Pancreas (tissue), 10 donors: ENCODE data around the gene MCEMP1. TPM values are rescaled to one million over a fixed set of nuclear protein-coding genes. Genes with fewer than 3 reads are reported as not detected.

ENCODE experiments used
- ATAC-seq, 4 donors: fragments of 200-7000 bp; cut with Tn5 transposase; one replicate each; pipeline versions ENCODE4 v1.8.0 to v1.9.1; 2020; ENCODE audit warnings: mild to moderate bottlenecking in 4 of 4, moderate library complexity in 4 of 4
- DNase-seq, 6 donors: peaks; one replicate each; pipeline ENCODE4 v3.0.0-alpha.2; 2020
- FAIRE-seq: peaks from 2 replicates; lab custom pipeline; 2012; peaks lifted over from hg19 to GRCh38; lab: Jason Lieb, UNC
- H3K27ac ChIP-seq, 4 donors: fragments of 200-600 bp; sonication (generic); 1 replicate in 3 of 4; 2 replicates in 1 of 4; pipeline versions ENCODE4 v1.5.0 to v1.8.0; 2020
- H3K27me3 ChIP-seq, 4 donors: fragments of 200-600 bp; one replicate each; pipeline ENCODE4 v1.8.0; 2021
- H3K36me3 ChIP-seq, 3 donors: fragments of 200-600 bp; sonication (generic) in 1 of 3; one replicate each; pipeline versions ENCODE4 v1.5.0 to v1.8.0; 2020 to 2021
- H3K4me1 ChIP-seq, 3 donors: fragments of 200-600 bp; one replicate each; pipeline ENCODE4 v1.8.0; 2021
- H3K4me3 ChIP-seq, 4 donors: fragments of 200-600 bp; sonication (generic) in 2 of 4; one replicate each; pipeline versions ENCODE4 v1.5.0 to v1.8.0; 2020 to 2021
- H3K9me3 ChIP-seq, 4 donors: fragments of 200-600 bp; one replicate each; pipeline ENCODE4 v1.8.0; 2021
- WGBS, 2 donors: extraction: QIAGEN DNeasy Blood & Tissue Kit; methylation state at CpG; one replicate each; pipeline ENCODE4 v1.1.7; 2013; 5-methylcytosine and 5-hydroxymethylcytosine counted together
- intact Hi-C, 3 donors: fragments of 100-400 bp; cut with DNase I; formaldehyde crosslinking; loops; one replicate each; pipeline versions ENCODE4 v1.11.1 to v1.14.2; 2022
- polyA plus RNA-seq, 2 donors: library from polyadenylated mRNA; stranded (reverse); fragments of 200-250 nt; gene quantifications; one replicate each; pipeline ENCODE4 v1.2.3, GENCODE V29; 2013
- total RNA-seq, 6 donors: library from RNA; stranded (reverse); fragmentation: NEBNext Ultra II Directional in 4 of 6; extraction: Animal tissue kit (Norgen Biotek cat#: 25700) in 4 of 6; gene quantifications; one replicate each; pipeline versions ENCODE4 v1.2.1 to v1.2.4, GENCODE V29; 2021 to 2023
- TF ChIP-seq, protein P1 (sequence below), 4 donors: fragments of 200-600 bp; sonication (generic) in 3 of 4; IDR thresholded peaks; one replicate each; pipeline versions ENCODE4 v1.5.0 to v1.8.0; 2021; ENCODE audit warnings: antibody characterized with exemption in 4 of 4
- donor health status: healthy with polysubstance abuse.
- donor health status: DM: no; HTN: no; CAD: no; lungs with moderate emphysema.
- donor health status: DM: no; HTN: no; CAD: no.
- donor health status: control.
- donor health status: control.
- donor health status: Bipolar disorder and iron deficiency.
- donor health status: DM: yes; HTN: yes; CAD: no.
- donor health status: DM: no; HTN: no; CAD: no.
- donor health status: DM: no; HTN: no; CAD: no.
- donor health status: DM: yes; HTN: yes; CAD: no.

The MCEMP1 gene, protein sequence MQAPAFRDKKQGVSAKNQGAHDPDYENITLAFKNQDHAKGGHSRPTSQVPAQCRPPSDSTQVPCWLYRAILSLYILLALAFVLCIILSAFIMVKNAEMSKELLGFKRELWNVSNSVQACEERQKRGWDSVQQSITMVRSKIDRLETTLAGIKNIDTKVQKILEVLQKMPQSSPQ
- 1 to 10 TPM in 1 of 6 donors, under 1 TPM in 3, not detected in 2; 0.16 to 1.5 (median 0.67) TPM for total RNA-seq
- under 1 TPM; 0.19 to 0.28 TPM for polyA plus RNA-seq

DNA sequence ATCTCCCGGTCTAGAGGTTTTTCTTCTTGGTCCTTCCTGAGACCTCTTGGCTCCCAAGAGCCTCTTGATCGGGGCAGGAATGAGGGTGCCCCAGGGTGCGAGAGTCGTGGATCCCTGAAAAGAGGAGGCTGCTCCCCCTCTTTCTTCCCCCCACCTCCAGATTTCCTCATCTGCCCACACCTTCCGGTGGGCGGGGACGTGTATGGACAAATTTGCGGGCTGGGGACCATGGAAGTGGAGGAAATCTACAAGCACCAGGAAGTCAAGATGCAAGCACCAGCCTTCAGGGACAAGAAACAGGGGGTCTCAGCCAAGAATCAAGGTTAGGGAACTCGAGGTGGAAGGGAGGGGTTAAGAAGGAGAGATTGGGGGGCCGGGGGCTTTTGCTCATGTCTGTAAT, at the start of gene MCEMP1:
MCEMP1 (plus strand) TSS at position 237 of the 400 bp plus-strand sequence; CDS start at position 268, 31 bp downstream.
- intact Hi-C loops = loop anchor here in 1 of 3 donors (5.0 to 10.0 kb wide), 3 partner anchors 110 to 312 kb away; no protein-coding TSS in a partner anchor
- no peak within 1 kb of the TSS for H3K27ac ChIP-seq
- H3K9me3 ChIP-seq = no peaks in the 10 kb centered on the region
- TF ChIP-seq, protein P1, sequence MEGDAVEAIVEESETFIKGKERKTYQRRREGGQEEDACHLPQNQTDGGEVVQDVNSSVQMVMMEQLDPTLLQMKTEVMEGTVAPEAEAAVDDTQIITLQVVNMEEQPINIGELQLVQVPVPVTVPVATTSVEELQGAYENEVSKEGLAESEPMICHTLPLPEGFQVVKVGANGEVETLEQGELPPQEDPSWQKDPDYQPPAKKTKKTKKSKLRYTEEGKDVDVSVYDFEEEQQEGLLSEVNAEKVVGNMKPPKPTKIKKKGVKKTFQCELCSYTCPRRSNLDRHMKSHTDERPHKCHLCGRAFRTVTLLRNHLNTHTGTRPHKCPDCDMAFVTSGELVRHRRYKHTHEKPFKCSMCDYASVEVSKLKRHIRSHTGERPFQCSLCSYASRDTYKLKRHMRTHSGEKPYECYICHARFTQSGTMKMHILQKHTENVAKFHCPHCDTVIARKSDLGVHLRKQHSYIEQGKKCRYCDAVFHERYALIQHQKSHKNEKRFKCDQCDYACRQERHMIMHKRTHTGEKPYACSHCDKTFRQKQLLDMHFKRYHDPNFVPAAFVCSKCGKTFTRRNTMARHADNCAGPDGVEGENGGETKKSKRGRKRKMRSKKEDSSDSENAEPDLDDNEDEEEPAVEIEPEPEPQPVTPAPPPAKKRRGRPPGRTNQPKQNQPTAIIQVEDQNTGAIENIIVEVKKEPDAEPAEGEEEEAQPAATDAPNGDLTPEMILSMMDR (IDR thresholded peaks at IDR 0.05) = no peak
- peaks cover 0 to 3% (median 0%) of the 10 kb centered on the region in 3 donors for H3K4me1 ChIP-seq
- 19 to 35% methylated on average over 10 of the region's 10 CpGs for WGBS, 2 donors
- no peak within 1 kb of the TSS for H3K4me3 ChIP-seq
- no peaks in the 10 kb centered on the region for H3K36me3 ChIP-seq
- FAIRE-seq (no peak), ATAC-seq (no peak), DNase-seq (no peak)
- H3K27me3 ChIP-seq = no peaks in the 10 kb centered on the region

DNA sequence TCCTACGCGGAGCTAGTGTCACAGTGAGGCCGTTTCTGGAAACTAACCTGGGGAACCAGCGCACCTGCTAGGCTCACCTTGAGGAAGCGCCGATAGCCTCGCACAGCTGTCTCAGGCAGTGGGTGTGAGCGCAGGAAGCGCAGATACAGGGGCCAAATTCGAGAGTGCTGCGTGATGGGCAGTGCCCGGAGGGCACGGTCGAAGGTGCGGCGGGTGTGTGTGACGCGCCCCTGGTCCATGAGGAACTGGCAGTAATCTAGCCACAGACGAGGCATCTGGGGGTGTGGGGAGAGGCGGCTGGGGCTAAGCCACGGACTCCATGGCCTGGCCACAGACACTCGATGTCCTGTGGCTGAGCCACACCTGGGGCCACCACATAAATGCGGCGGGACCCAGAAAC, 49.7 kb upstream of the MCEMP1 start:
- FAIRE-seq (no peak), DNase-seq (no peak), ATAC-seq (no peak)
- H3K4me1 ChIP-seq = peaks cover 11 to 16% (median 16%) of the 10 kb centered on the region in 3 donors
- no peak overlapping the region for H3K4me3 ChIP-seq
- whole genome bisulfite sequencing, 2 donors = 84 to 92% methylated on average over 24 of the region's 24 CpGs
- H3K27ac ChIP-seq = no peak overlapping the region
- H3K27me3 ChIP-seq = no peaks in the 10 kb centered on the region
- intact Hi-C loops = no loop called here
- peaks cover 0 to 27% (median 11%) of the 10 kb centered on the region in 3 donors for H3K36me3 ChIP-seq
- TF ChIP-seq, protein P1 (IDR thresholded peaks at IDR 0.05) = no peak
- H3K9me3 ChIP-seq = no peaks in the 10 kb centered on the region

DNA sequence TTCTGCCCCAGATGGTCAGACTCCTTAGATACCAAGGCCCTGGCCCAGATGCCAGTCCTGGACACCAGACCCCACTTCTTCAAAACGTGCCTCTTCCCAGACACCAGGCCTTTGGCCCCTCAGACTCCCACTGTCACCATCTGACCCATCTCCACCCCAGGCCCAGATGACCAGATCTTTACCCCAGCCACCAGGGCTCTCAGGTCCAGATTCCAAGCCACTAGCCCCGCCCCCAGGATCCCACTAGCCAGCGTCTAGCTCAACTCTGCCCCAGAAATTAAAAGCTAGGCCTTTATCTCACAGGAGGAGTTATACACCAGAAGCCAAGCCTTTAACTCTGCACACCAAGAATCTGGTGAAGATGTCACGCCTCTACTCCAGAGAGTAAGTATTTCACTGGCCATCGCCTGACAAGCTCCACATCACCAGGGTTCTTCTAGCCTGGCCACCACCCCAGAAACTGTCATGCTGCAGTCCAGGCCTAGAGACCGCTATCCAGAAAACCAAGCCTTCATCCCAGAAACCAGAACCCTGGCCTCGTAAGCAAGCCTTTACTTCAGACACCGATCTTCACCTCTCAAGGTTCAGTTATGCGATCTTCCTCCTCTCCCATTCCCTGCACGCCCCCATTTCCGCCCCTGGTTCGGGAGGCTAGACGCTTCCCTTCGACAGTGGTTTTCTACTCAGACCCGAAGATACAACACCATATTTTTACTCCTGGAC, 48.1 kb upstream of the MCEMP1 start:
- H3K4me3 ChIP-seq = peak overlapping the region; percentile 73 to 97 (median 83)
- TF ChIP-seq, protein P1 (IDR thresholded peaks at IDR 0.05) = no peak
- FAIRE-seq (no peak), DNase-seq (no peak), ATAC-seq (no peak)
- H3K36me3 ChIP-seq = peaks cover 0 to 11% (median 0%) of the 10 kb centered on the region in 3 donors
- intact Hi-C loops = no loop called here
- peaks cover 11 to 16% (median 16%) of the 10 kb centered on the region in 3 donors for H3K4me1 ChIP-seq
- whole genome bisulfite sequencing, 2 donors = 2 to 3% methylated on average over 15 of the region's 15 CpGs
- H3K9me3 ChIP-seq = no peaks in the 10 kb centered on the region
- no peaks in the 10 kb centered on the region for H3K27me3 ChIP-seq
- H3K27ac ChIP-seq = peak overlapping the region; percentile 44 to 73 (median 63)

DNA sequence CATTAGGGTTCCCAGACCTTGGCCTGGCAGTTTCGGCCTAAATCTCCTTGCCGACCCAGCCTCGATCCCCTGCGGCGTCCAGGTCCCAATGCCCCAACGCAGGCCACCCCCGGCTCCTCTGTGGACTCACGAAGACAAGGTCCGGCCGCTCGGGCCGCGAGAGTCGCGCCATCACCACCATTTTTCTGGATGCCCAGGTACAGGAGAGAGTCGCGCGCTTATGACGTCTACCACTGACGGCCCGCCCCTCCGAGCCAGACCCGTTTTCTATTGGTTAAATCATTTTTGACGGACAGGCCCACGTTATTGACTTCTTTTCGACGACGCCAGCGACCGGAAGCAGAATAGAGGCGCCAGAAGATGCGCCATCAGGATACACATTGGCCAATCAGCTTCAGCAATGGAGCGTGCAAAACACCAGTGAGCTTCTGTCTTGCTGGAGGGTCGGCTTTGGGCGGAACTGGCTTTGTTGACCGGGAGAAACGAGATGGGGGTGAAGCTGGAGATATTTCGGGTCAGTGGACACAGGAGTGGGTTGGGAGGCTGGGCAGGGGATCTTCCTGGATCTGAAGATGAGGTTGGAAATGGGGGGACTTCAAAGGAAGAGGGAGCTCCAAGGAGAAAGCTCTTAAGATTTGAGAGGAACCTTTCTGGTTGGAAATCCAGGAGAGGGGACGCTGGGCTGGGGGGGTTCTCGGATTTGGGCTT, 47.4 kb upstream of the MCEMP1 start, which contains the start of the genes PET100 and XAB2:
PET100 (plus strand) TSS at position 447 of the 708 bp plus-strand sequence; CDS start at position 488, 41 bp downstream.
XAB2 (minus strand) TSS at position 199 of the 708 bp plus-strand sequence; CDS start at position 181, 18 bp downstream.
- intact Hi-C loops = no loop called here
- peak within 1 kb of the TSS; percentile 44 to 73 (median 63) for H3K27ac ChIP-seq
- WGBS, 2 donors = 0% methylated on average over 40 of the region's 40 CpGs
- no peaks in the 10 kb centered on the region for H3K27me3 ChIP-seq
- H3K4me1 ChIP-seq = peaks cover 11 to 16% (median 16%) of the 10 kb centered on the region in 3 donors
- H3K9me3 ChIP-seq = no peaks in the 10 kb centered on the region
- TF ChIP-seq, protein P1 (IDR thresholded peaks at IDR 0.05) = no peak
- ATAC-seq (peak; percentile 97 to 98 (median 97)), DNase-seq (peak; percentile 93 to 98 (median 96)), FAIRE-seq (peak; percentile 99)
- peak within 1 kb of the TSS; percentile 73 to 97 (median 83) for H3K4me3 ChIP-seq
- peaks cover 0 to 7% (median 0%) of the 10 kb centered on the region in 3 donors for H3K36me3 ChIP-seq
